ENCODE results near the gene ZNF700. TPM values are rescaled to one million over a fixed set of nuclear protein-coding genes. Genes with fewer than 3 reads are reported as not detected.

ZNF700 gene
- total RNA-seq, 1 experiment from 2014 or later, result 9.3 TPM

DNA sequence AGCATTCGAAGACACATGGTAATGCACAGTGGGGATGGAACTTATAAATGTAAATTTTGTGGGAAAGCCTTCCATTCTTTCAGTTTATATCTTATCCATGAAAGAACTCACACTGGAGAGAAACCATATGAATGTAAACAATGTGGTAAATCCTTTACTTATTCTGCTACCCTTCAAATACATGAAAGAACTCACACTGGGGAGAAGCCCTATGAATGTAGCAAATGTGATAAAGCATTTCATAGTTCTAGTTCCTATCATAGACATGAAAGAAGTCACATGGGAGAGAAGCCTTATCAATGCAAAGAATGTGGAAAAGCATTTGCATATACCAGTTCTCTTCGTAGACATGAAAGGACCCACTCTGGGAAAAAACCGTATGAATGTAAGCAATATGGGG is 23.7 kb downstream of the ZNF700 start:
- Histone ChIP-seq H3K27ac (ENCODE audit: low read depth, low read length) (no peak overlapping the region), H3K4me3 (replicated peaks in 1 of 2; ENCODE audit: low read depth in 1 of 2, low read length in 2 of 2) (no peak overlapping the region), H3K9me2 (ENCODE audit: insufficient read depth) (no peaks in the 10 kb centered on the region), H3K36me3 (ENCODE audit: control insufficient read depth in 1 of 2, insufficient read depth in 2 of 2, low read length in 2 of 2) (peaks cover 15 to 45% of the 10 kb centered on the region in 2 experiments), H3K27me3 (ENCODE audit: insufficient read depth, low read length) (no peaks in the 10 kb centered on the region), H4K20me1 (ENCODE audit: insufficient read depth) (no peaks in the 10 kb centered on the region), H3K4me2 (ENCODE audit: low read length) (no peak overlapping the region), H2AFZ (ENCODE audit: low read depth, low read length, poor library complexity, severe bottlenecking) (no peak overlapping the region), H3K4me1 (ENCODE audit: control insufficient read depth in 1 of 2, insufficient read depth in 2 of 2, low read length in 2 of 2) (no peaks in the 10 kb centered on the region), H3K9me3 (ENCODE audit: control insufficient read depth in 1 of 2, insufficient read depth in 1 of 2, low read depth in 1 of 2, low read length in 2 of 2) (peaks cover 71 to 74% of the 10 kb centered on the region in 2 experiments; a peak in 3 of 4 replicates), H3K79me2 (ENCODE audit: insufficient read depth, low read length) (0 out of 2 replicates have a peak, but pooled peaks cover 8% of the 10 kb centered on the region), H3K9ac (ENCODE audit: low read length) (no peak overlapping the region)
- RAD21 ChIA-PET (ENCODE audit: low non-redundant PET in 1 of 2, low total read pairs in 2 of 2, uncharacterized antibody in 2 of 2, unreplicated experiment in 2 of 2), result no interaction called here
- CTCF ChIA-PET, result no interaction called here
- no peak for ATAC-seq
- TF ChIP-seq SRF (IDR thresholded peaks at IDR 0.05; ENCODE audit: low read depth), result no peak
- no peak for TF ChIP-seq MAX (IDR thresholded peaks at IDR 0.05)
- no peak for TF ChIP-seq ZFX (IDR thresholded peaks at IDR 0.05)
- no peak for TF ChIP-seq SP1 (IDR thresholded peaks at IDR 0.05; ENCODE audit: low read depth)
- no peak for TF ChIP-seq FOSL1 (IDR thresholded peaks at IDR 0.05; ENCODE audit: low read depth)
- TF ChIP-seq YY1 (IDR thresholded peaks at IDR 0.05; ENCODE audit: extremely low read depth, insufficient replicate concordance, low read depth, low read length), result no peak
- TF ChIP-seq, protein P1, sequence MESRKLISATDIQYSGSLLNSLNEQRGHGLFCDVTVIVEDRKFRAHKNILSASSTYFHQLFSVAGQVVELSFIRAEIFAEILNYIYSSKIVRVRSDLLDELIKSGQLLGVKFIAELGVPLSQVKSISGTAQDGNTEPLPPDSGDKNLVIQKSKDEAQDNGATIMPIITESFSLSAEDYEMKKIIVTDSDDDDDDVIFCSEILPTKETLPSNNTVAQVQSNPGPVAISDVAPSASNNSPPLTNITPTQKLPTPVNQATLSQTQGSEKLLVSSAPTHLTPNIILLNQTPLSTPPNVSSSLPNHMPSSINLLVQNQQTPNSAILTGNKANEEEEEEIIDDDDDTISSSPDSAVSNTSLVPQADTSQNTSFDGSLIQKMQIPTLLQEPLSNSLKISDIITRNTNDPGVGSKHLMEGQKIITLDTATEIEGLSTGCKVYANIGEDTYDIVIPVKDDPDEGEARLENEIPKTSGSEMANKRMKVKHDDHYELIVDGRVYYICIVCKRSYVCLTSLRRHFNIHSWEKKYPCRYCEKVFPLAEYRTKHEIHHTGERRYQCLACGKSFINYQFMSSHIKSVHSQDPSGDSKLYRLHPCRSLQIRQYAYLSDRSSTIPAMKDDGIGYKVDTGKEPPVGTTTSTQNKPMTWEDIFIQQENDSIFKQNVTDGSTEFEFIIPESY (IDR thresholded peaks at IDR 0.05; ENCODE audit: extremely low read depth, insufficient replicate concordance, low read length), result no peak
- no peak for TF ChIP-seq ELF1 (IDR thresholded peaks at IDR 0.05; ENCODE audit: borderline replicate concordance, low read depth)
- TF ChIP-seq CBX3 (IDR thresholded peaks at IDR 0.05; ENCODE audit: low read depth), result no peak
- TF ChIP-seq TCF7L2 (IDR thresholded peaks at IDR 0.05; ENCODE audit: borderline replicate concordance, extremely low read depth, insufficient read depth, insufficient read length), result no peak
- TF ChIP-seq JUND (IDR thresholded peaks at IDR 0.05), result no peak
- TF ChIP-seq POLR2AphosphoS5 (IDR thresholded peaks at IDR 0.05; ENCODE audit: low read depth, low read length), result no peak
- TF ChIP-seq EZH2phosphoT487 (IDR thresholded peaks at IDR 0.05; ENCODE audit: borderline replicate concordance), result no peak
- TF ChIP-seq CTCF (IDR thresholded peaks at IDR 0.05 in 2 of 3, conservative IDR thresholded peaks at IDR 0.05 in 1 of 3; ENCODE audit: borderline replicate concordance in 1 of 3, insufficient read depth in 1 of 3, low read depth in 2 of 3, low read length in 2 of 3), result no peak
- no peak for TF ChIP-seq CEBPB (IDR thresholded peaks at IDR 0.05; ENCODE audit: low read depth)
- TF ChIP-seq EGR1 (IDR thresholded peaks at IDR 0.05; ENCODE audit: low read depth), result no peak
- no peak for TF ChIP-seq POLR2A (IDR thresholded peaks at IDR 0.05; ENCODE audit: borderline replicate concordance, extremely low read depth, insufficient read depth, insufficient read length)
- TF ChIP-seq RAD21 (IDR thresholded peaks at IDR 0.05; ENCODE audit: low read depth), result no peak
- TF ChIP-seq REST (IDR thresholded peaks at IDR 0.05; ENCODE audit: low read depth), result no peak
- no peak; the same call in 1 of the 2 replicates for TF ChIP-seq ZNF274 (IDR thresholded peaks at IDR 0.05; ENCODE audit: low read depth, low read length)
- intact Hi-C loops (cut with micrococcal nuclease), result no loop called here
- POLR2A ChIA-PET, result no interaction called here
- no peak for DNase-seq (ENCODE audit: low read depth, low spot score)
- no TSS peak for BruUV-seq (replicated peaks)
